Measurements from ENCODE around the gene DYNC1H1. TPM values are rescaled to one million over a fixed set of nuclear protein-coding genes. Genes with fewer than 3 reads are reported as not detected.

The DYNC1H1 gene
- total RNA-seq, 1 experiment from 2014 or later, result 361 TPM

GRCh38 chr14:102016420-102017090 is 52.2 kb downstream of the DYNC1H1 start (continued):
- TF ChIP-seq TCF7L2 (IDR thresholded peaks at IDR 0.05; ENCODE audit: borderline replicate concordance, extremely low read depth, insufficient read depth, insufficient read length) (no peak), FOSL1 (IDR thresholded peaks at IDR 0.05; ENCODE audit: low read depth) (no peak), RAD21 (IDR thresholded peaks at IDR 0.05; ENCODE audit: low read depth) (no peak), ZNF274 (IDR thresholded peaks at IDR 0.05; ENCODE audit: low read depth, low read length) (no peak)
- TF ChIP-seq, protein P1, sequence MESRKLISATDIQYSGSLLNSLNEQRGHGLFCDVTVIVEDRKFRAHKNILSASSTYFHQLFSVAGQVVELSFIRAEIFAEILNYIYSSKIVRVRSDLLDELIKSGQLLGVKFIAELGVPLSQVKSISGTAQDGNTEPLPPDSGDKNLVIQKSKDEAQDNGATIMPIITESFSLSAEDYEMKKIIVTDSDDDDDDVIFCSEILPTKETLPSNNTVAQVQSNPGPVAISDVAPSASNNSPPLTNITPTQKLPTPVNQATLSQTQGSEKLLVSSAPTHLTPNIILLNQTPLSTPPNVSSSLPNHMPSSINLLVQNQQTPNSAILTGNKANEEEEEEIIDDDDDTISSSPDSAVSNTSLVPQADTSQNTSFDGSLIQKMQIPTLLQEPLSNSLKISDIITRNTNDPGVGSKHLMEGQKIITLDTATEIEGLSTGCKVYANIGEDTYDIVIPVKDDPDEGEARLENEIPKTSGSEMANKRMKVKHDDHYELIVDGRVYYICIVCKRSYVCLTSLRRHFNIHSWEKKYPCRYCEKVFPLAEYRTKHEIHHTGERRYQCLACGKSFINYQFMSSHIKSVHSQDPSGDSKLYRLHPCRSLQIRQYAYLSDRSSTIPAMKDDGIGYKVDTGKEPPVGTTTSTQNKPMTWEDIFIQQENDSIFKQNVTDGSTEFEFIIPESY (IDR thresholded peaks at IDR 0.05; ENCODE audit: extremely low read depth, insufficient replicate concordance, low read length), result no peak

DNA sequence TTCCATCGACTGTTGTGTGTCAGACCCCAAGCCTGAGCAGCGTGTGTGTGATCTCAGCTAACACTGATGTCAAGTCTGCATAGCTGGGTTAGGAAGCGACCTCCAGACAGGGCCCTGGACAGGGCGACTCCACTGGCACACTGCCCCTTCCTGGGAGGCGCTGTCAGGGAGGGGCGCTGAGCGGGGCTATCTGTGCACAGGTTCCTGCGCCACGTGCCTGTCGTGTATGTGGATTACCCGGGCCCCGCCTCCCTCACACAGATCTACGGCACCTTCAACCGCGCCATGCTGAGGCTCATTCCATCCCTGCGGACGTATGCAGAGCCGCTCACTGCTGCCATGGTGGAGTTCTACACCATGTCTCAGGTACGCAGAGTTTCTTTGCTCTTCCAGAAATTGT is 53.9 kb downstream of the DYNC1H1 start:
- Histone ChIP-seq H2AFZ (ENCODE audit: low read depth, low read length, poor library complexity, severe bottlenecking) (no peak overlapping the region), H3K4me2 (ENCODE audit: low read length) (no peak overlapping the region), H3K27me3 (ENCODE audit: insufficient read depth, low read length) (no peaks in the 10 kb centered on the region), H3K4me1 (ENCODE audit: control insufficient read depth in 1 of 2, insufficient read depth in 2 of 2, low read length in 2 of 2) (no peaks in the 10 kb centered on the region), H3K4me3 (replicated peaks in 1 of 2; ENCODE audit: low read depth in 1 of 2, low read length in 2 of 2) (no peak overlapping the region), H3K36me3 (ENCODE audit: control insufficient read depth in 1 of 2, insufficient read depth in 2 of 2, low read length in 2 of 2) (peaks cover 60 to 70% of the 10 kb centered on the region in 2 experiments), H3K79me2 (ENCODE audit: insufficient read depth, low read length) (no peaks in the 10 kb centered on the region), H3K9me2 (ENCODE audit: insufficient read depth) (no peaks in the 10 kb centered on the region), H3K9me3 (ENCODE audit: control insufficient read depth in 1 of 2, insufficient read depth in 1 of 2, low read depth in 1 of 2, low read length in 2 of 2) (no peaks in the 10 kb centered on the region), H4K20me1 (ENCODE audit: insufficient read depth) (no peaks in the 10 kb centered on the region), H3K27ac (ENCODE audit: low read depth, low read length) (no peak overlapping the region), H3K9ac (ENCODE audit: low read length) (no peak overlapping the region)
- RAD21 ChIA-PET (ENCODE audit: low non-redundant PET in 1 of 2, low total read pairs in 2 of 2, uncharacterized antibody in 2 of 2, unreplicated experiment in 2 of 2), result no interaction called here
- intact Hi-C loops (cut with micrococcal nuclease), result no loop called here
- TF ChIP-seq EZH2phosphoT487 (IDR thresholded peaks at IDR 0.05; ENCODE audit: borderline replicate concordance) (no peak), FOSL1 (IDR thresholded peaks at IDR 0.05; ENCODE audit: low read depth) (no peak), JUND (IDR thresholded peaks at IDR 0.05) (no peak), ZNF274 (IDR thresholded peaks at IDR 0.05; ENCODE audit: low read depth, low read length) (no peak), SRF (IDR thresholded peaks at IDR 0.05; ENCODE audit: low read depth) (no peak)
- peak; percentile 40; the same call in 1 of the 2 replicates for ATAC-seq
- CTCF ChIA-PET, result no interaction called here
- DNase-seq (ENCODE audit: low read depth, low spot score), result no peak
- POLR2A ChIA-PET, result no interaction called here
- BruUV-seq (replicated peaks), result no TSS peak

All from HCT116 (cell line).